ENCODE data around the gene MT1A. TPM values are rescaled to one million over a fixed set of nuclear protein-coding genes. Genes with fewer than 3 reads are reported as not detected.

MT1A gene
- total RNA-seq, 1 donor from 2014 or later: not detected

DNA sequence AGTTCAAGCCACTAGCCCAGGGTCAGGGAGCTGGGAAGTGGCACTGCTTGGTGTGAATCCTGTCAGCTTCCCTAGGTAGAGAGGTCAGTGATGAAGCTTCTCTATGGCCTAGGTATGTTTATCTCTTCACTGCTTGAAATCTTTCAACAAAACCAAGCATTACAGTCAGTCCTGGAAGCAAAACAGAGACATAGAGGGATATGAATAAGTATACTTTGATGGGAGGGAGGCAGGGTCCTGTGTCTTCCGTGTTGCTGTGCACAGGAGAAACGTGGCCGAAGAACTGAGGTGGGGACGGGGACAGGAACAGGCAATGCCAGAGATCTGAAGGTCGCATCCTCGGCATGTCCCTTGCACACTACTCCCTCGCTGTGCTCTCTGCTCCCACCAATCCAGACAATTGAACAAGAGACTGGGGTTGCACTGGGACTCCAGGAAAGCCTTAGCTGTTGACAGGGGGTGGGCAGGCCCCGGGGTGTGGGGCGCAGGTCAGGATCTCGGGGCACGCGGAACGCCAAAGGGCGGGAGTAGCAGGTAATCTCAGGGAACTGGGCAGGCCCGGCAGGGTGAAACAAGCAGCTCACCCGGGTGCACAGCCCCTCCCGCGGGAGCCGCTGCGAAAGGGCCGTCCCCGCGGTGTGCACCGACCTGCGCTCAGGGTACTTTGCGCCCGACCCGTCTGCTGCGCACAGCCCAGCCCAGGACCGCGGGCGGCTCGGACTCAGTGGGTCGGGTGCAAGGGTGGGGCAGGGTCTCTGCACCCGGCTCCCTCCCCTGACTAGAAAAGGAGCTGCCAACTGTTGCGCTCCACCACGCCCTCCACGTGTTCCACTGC, 30.8 kb downstream of the MT1A start, which contains the start of gene MT1H:
TSS of gene MT1H (plus strand) at position 810 of the 835 bp plus-strand sequence. CDS start 71 bp downstream, outside the sequence.
- no peak for TF ChIP-seq CTCF (IDR thresholded peaks at IDR 0.05; ENCODE audit: insufficient read depth, low read depth, low read length)
- TF ChIP-seq EZH2 (IDR thresholded peaks at IDR 0.05; ENCODE audit: insufficient read depth, low read length): peak; percentile 92
- no peak within 1 kb of the TSS for H2AFZ ChIP-seq (ENCODE audit: low read depth, low read length)
- no peak within 1 kb of the TSS for H3K4me3 Mint-ChIP-seq (ENCODE audit: unreplicated experiment)

GRCh38 chr16:56669840-56670619, 31.6 kb downstream of the MT1A start:
- peaks cover 96% of the 10 kb centered on the region for H3K27me3 Mint-ChIP-seq (ENCODE audit: low read depth, unreplicated experiment)
- Histone ChIP-seq H3K4me2 (ENCODE audit: low read length) (no peak overlapping the region), H2AFZ (ENCODE audit: low read depth, low read length) (no peak overlapping the region), H3K4me3 (ENCODE audit: insufficient read depth, low read depth, low read length) (no peak overlapping the region), H3K36me3 (ENCODE audit: insufficient read depth, low read length) (no peaks in the 10 kb centered on the region), H3K27me3 (ENCODE audit: insufficient read depth, low read length) (peaks cover 90% of the 10 kb centered on the region), H3K9me3 (ENCODE audit: insufficient read depth, low read depth, low read length) (peaks cover 2% of the 10 kb centered on the region), H3K9ac (ENCODE audit: low read length) (no peak overlapping the region), H3K4me1 (ENCODE audit: insufficient read depth, low read length) (peaks cover 5% of the 10 kb centered on the region), H3K27ac (ENCODE audit: low read depth, low read length) (no peak overlapping the region), H3K79me2 (ENCODE audit: insufficient read depth, low read length) (no peaks in the 10 kb centered on the region), H4K20me1 (ENCODE audit: insufficient read depth, low read length) (peaks cover 4% of the 10 kb centered on the region)
- H3K4me1 Mint-ChIP-seq (ENCODE audit: low read depth, unreplicated experiment): peaks cover 4% of the 10 kb centered on the region
- no peak for TF ChIP-seq CTCF (IDR thresholded peaks at IDR 0.05; ENCODE audit: insufficient read depth, low read depth, low read length)
- peak; percentile 70 for TF ChIP-seq EZH2 (IDR thresholded peaks at IDR 0.05; ENCODE audit: insufficient read depth, low read length)
- DNase-seq (ENCODE audit: low read depth): no peak
- FAIRE-seq: no peak
- H3K27ac Mint-ChIP-seq (ENCODE audit: unreplicated experiment): no peak overlapping the region
- peaks cover 2% of the 10 kb centered on the region for H3K36me3 Mint-ChIP-seq (ENCODE audit: low read depth, unreplicated experiment)
- H3K4me3 Mint-ChIP-seq (ENCODE audit: unreplicated experiment): no peak overlapping the region
- peaks cover 11% of the 10 kb centered on the region for H3K9me3 Mint-ChIP-seq (ENCODE audit: unreplicated experiment)

More for the DNA sequence above, 30.8 kb downstream of the MT1A start, which contains the start of gene MT1H:
- Histone ChIP-seq H3K9me3 (ENCODE audit: insufficient read depth, low read depth, low read length) (peaks cover 2% of the 10 kb centered on the region), H3K4me2 (ENCODE audit: low read length) (no peak within 1 kb of the TSS), H3K4me3 (ENCODE audit: insufficient read depth, low read depth, low read length) (no peak within 1 kb of the TSS), H3K27ac (ENCODE audit: low read depth, low read length) (no peak within 1 kb of the TSS), H3K79me2 (ENCODE audit: insufficient read depth, low read length) (no peaks in the 10 kb centered on the region), H3K9ac (ENCODE audit: low read length) (no peak within 1 kb of the TSS), H3K36me3 (ENCODE audit: insufficient read depth, low read length) (no peaks in the 10 kb centered on the region), H3K27me3 (ENCODE audit: insufficient read depth, low read length) (peaks cover 96% of the 10 kb centered on the region), H4K20me1 (ENCODE audit: insufficient read depth, low read length) (peaks cover 4% of the 10 kb centered on the region), H3K4me1 (ENCODE audit: insufficient read depth, low read length) (peaks cover 5% of the 10 kb centered on the region)
- Mint-ChIP-seq H3K4me1 (ENCODE audit: low read depth, unreplicated experiment) (peaks cover 4% of the 10 kb centered on the region), H3K9me3 (ENCODE audit: unreplicated experiment) (peaks cover 11% of the 10 kb centered on the region), H3K27ac (ENCODE audit: unreplicated experiment) (no peak within 1 kb of the TSS), H3K36me3 (ENCODE audit: low read depth, unreplicated experiment) (peaks cover 2% of the 10 kb centered on the region), H3K27me3 (ENCODE audit: low read depth, unreplicated experiment) (peaks cover 97% of the 10 kb centered on the region)
- no peak for FAIRE-seq
- no peak for DNase-seq (ENCODE audit: low read depth)
